Glomerular visceral epithelial cell (primary cell): Measurements from ENCODE around the gene TUBB3.

Experiments used
- DNase-seq: peaks from one replicate; pipeline ENCODE4 v3.0.0-alpha.2; 2016; ENCODE audit errors: extremely low spot score

TUBB3 gene

DNA sequence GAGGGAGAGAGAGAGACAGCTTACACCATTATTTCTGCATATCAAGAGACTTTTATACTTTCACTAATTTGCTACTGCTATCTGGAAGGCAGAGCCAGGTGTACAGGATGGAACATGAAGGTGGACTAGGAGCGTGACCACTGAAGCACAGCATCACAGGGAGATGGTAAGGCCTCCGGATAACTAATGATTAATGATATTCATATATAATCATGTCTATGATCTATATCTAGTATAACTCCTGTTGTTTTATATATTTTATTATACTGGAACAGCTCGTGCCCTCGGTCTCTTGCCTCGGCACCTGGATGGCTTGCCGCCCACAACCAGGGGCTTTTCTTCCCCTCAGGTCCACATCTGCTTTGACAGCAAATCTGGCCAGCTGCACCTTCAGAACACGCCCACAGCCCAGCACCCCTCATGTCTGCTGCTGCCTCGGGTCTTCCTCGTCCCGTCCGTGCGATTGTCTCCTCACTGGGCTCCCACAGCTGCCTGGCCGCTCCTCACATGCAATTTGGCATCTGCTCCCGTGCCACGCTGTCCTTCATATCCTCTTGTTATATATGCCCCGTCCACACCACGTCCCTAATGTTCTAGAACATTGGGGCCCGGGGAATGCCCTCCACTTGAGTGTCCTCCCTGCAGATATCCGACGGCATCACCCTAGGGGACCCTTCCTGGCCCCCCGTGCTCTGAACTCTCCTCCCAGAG is 15.2 kb downstream of the TUBB3 start:
- DNase-seq: no peak

DNA sequence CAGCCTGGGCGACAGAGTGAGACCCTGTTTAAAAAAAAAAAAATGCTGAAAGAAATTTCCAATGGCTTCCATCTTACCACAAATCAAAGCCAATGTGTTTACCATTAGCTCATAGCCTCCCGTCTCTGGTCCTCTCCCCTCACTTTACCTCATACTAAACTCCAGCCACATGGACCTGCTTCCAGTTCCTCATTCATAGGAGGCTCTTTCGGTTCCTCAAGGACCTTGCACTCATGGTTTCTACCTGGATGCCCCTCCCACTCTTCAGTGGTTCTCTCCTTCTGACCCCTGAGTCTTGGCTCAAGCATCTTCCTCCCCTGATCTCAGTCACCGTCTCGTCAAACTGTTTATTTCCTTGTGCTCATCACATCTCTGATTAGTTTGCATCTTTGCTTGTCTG is 21.6 kb downstream of the TUBB3 start:
- no peak for DNase-seq

DNA sequence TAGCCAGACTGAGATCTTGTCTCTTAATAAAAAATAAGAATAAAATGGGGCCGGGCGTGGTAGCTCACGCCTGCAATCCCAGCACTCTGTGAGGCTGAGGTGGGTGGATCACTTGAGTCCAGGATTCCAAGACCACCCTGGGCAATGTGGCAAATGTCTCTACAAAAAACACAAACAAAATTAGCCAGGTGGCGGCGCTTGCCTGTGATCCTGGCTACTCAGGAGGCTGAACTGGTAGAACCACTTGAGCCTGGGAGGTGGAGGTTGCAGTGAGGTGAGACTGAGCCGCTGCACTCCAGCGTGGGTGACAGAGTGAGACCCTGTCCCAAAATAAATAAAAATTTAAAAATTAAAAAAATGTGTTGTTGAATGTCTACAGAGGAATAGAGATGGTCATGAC is 22.5 kb downstream of the TUBB3 start:
- no peak for DNase-seq

DNA sequence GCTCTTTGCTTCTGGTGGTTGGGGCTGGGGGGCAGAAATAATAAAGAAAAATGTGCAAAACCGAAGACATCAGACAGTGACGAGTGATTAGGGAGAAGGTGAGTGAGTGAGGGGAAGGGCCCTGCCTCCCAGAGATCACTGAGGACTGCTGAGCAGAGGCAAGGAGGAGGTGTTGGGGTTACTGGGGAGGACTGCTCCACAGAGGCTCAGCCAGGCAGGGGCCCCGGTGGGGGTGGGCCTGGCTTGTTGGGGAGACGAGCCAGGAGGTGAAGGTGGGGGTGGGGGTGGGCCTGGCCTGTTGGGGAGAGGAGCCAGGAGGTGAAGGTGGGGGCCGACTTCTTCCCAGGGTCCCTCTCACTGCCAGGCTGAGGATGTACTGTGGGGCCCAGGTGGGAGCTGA is 23.4 kb downstream of the TUBB3 start:
- no peak for DNase-seq

DNA sequence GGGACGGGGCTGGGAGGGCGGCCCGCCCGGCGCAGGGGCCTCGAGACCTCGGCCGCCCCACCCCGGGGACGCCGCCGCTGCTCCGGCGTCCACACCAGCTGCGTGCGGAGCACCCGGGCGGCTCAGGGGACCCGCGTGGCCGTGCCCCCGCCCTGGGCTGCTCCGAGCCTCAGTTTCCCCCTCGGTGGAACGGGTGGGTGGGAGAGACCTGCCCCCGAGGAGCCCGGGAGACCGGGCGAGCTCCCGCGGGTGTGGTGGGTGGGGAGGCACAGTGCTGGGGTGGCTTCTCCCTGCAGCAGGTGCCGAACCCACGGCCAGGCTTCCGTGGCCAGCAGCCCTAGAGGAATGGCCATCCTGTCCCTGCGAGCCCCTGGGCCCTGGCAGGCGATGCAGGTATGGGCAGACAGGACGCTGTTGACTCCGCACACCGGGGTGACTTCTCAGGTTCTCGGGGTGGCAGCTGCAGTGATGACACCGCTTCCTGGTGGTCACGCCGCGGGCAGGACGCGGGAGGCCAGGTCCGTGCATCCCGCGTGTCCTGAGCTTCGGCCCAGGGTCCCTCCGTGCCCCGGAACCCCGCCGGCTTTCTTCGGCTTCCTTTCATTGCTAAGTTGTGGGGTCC is 26.1 kb downstream of the TUBB3 start:
- no peak for DNase-seq

DNA sequence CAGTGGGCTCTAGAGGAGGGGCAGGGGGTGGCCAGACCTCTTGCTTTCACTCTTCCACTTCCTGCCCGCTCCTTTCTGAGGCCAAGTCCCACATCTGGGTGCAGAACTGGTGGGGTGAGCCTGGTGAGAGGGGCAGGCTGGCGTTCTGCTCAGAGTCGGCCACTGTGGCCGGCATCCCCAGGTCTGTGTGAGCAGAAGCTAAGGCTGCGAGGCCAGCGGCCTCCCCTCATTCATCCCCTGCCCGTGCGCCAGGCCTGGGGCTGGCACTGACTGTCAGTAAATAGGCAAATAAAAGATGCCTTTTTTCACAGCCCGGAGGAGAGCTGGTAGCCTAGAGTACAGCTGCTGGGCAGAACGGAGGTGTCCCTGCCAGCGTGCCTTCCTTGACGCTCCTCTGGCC is 26.6 kb downstream of the TUBB3 start:
- no peak for DNase-seq

DNA sequence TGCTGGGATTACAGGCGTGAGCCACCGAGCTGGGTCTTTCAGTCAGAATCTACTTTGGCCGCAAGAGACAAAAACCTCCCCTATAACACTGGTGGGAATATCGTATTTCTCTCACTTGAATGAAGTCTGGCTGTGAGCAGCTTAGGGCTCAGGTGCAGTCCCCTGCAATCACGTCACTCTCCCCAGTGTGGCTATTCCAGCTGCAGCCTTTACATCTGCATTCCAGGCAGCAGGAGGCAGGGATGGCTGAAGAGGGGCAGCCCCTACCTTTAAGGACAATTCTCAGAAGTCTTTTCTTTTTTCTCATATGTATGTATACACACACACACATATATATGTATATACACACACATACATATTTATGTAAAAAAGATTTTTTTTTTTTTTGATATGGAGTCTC is 28.4 kb downstream of the TUBB3 start:
- no peak for DNase-seq

DNA sequence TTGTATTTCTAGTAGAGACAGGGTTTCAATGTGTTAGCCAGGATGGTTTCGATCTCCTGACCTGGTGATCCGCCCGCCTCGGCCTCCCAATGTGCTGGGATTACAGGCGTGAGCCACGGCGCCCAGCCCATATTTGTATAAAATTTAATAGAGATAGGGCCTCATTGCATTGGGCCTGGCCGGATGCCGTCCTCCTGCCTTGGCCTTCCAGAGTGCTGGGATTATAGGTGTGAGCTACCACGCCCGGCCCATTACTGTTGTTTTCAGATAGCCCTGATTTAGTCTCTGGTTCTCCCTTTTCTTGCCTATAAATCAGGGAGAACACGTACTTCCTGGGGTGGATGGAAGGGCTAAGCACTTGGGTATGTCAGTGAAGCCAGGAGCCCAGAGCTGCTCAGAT is 28.9 kb downstream of the TUBB3 start:
- no peak for DNase-seq

DNA sequence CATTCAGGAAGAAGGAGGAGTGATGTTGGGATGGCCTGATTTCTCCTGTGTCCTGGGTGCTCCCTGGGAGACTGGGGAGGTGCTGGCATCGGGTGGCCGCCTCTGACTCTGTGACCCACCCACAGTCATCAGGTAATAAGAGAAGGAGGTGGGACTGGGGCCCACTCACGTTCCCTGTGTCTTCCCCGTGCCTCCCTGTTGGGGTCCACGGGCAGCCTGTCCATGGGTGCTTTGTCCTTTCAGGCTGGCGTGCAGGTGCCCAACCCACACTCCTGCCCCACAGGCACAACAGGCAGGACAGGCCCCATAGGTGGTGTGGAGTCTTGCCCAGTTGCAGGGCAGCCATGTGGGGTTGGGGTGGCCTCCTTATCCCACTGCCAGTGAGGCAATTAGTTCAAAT is 29.4 kb downstream of the TUBB3 start:
- DNase-seq: no peak

DNA sequence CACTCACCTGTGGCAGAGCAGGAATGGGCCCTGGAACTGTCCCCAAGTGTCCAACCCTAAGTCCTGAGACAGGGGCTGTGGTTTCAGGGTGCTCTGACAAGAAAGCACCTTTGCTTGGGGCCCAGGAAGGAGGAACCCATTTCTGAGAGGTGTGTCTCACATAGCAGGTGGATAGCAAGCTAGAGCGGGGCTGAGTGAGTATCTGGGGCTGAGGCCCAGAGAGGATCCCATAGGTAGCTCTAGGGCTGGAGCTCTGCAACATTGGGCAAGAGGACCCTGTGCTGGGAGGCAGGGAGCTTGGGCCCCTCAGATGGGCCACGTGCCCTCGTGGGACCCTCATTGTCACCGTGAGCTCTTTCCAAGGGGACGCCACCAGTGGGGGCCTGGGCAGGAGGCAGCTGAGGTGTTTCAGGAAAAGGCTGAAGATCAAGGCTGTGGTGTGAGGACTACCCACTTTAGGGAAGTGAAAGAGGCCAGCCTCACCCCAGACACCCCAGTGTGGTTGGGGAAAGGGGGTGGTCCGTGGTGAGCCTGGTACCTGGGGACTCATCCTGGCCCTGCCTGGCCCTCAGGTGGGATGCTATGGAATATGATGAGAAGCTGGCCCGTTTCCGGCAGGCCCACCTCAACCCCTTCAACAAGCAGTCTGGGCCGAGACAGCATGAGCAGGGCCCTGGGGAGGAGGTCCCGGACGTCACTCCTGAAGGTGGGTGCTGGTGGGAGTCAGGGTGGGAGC is 30.7 kb downstream of the TUBB3 start:
- DNase-seq: no peak

DNA sequence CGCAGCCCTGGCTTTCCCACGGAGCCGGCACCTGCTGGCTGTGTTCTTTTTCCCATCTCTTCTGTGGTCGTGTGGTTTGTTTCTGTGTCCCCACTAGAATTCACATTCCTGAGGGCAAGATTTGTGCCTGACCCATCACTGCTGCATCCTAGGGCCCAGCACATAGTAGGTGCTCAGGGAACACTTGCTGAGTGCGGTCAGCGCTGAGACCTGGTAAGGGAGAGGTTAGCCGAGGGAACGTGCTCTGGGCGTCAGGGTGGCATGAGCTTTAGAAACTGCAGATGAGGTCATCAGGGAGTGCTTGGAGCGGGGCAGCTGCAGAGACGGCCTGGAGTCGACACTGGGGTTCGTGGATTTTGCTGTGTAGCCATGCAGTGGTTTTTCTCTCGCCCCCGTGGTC is 31.3 kb downstream of the TUBB3 start:
- no peak for DNase-seq

DNA sequence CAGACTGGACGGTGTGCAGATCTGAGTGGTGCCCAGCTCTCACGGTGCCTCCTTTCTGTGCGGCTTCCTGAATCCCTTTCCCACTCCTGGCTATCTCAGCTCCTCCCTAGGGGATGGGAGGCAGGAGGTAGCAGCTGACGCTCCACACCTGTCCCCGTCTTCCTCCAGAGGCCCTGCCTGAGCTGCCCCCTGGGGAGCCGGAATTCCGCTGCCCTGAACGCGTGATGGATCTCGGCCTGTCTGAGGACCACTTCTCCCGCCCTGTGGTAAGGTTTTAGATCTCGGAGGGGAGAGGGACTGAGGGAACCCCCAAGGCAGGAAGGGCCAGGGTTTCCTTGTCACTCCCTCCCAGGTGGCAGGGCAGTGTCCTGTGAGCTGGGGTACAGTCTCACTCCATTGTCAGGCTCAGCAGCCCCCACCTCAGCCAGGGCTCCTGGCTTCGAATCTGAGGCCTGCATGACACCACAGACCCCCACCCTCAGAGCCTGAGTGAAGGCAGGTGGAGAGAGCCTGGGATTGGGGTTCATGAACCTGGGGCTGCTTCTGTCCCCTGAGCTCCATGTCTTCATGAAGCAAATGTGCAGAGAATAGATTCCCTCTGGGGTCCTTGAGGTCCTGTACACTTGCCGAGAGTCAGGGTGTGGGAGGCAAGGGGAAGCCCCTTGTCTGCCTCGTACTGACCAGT is 32.0 kb downstream of the TUBB3 start:
- no peak for DNase-seq

DNA sequence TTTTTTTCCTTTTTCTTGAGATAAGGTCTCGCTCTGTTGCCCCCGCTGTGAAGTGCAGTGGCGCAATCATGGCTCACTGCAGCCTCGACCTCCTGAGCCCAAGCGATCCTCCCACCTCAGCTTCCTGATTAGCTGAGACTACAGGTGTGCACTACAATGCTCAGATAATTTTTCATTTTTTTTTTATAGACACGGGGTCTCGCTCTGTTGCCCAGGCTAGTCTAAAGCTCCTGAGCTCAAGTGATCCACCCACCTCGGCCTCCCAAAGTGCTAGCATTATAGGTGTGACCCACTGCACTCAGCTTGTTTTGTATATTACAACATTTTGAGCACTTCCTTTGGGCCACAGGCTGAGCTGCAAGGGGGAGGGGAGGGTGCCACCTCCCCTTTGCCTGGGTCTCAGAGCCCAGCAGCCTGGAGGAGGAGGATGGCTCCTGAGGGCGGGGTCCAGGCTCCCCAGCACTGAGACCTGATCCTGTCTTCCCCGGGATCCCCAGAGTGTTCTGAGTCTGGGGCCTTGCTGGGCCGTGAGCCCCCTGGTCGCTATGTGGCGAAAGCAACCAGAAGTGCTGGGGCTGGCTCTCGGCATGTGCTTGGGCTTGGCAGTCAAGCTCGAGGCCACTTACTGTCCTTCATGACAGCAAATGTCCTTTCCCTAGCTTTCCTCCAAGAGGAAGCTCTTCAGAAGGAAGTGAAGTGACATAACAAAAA is 33.5 kb downstream of the TUBB3 start:
- DNase-seq: no peak

DNA sequence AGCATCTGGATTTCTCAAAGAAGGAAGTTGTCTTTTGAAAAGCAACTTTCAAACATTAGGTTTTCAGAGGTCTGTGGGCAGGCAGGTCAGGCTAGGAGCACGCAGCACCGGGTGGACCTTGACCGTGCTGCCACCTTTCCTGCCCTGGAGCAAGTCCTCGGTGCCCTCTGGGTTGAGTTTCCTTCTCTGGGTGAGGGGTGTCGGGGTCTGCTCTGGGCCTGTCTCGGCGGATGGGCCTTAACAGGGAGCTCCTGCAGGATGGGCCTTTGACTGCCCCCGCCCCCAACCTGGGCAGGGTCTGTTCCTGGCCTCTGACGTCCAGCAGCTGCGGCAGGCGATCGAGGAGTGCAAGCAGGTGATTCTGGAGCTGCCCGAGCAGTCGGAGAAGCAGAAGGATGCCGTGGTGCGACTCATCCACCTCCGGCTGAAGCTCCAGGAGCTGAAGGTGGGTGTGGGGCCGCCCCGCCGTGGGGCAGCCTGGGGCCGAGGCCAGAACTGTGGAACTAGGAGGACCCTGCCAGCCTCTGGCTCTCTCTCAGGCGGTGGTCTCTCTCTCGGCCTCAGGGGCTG is 34.2 kb downstream of the TUBB3 start:
- DNase-seq: no peak

DNA sequence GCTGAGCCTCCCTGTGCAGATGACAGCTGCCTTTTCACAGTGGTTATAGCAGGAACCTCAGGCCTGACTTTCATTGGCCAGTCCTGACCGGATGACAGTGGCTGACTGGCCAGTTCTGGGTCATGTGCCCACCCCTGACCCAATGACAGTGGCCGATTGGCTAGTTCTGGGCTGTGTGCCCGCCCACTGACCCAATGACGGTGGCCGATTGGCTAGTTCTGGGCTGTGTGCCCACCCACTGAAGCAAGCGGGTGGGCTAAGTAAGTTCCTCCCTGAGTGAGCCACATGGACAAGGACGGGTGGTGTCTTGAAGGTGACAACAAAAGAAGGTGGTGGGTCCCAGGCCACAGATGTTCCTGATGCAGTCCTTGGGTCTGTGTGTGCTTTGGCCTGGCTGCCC is 34.9 kb downstream of the TUBB3 start:
- peak; percentile 30 for DNase-seq

DNA sequence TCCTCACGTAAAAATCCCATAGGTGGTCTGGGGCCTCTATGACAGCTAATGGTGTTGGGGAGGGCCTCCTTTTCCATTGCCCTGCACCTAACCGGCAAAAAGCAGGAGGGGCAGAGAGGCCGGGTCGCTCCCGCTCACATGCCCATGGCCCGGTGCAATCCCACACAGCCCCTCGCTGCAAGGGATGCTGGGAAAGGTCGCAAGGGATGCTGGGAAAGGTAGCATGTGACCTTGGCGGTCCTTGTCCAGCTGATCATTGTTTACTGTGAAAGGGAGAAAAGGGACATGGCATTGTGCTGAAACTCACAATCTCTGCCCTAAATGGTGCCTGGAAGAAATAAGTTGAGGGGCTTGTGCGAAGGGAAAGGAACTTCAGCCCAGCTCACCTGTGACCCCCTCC is 35.5 kb downstream of the TUBB3 start:
- no peak for DNase-seq

DNA sequence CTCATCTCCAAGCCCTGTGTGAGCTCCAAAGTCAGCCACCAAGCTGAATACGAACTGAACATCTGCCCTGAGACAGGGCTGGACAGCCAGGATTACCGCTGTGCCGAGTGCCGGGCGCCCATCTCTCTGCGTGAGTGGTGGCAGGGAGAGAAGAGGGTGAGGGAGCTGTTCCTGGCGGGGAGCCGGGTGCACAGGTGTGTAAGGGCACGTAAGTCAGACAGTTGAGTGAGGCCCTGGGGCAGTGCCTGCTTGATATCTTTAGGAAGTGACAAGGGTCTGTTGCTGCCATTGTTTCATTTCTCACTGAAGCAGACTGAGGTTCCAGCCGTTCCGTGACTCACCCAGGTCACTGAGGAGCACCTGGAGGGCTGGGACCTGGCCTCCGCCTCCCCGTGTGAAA is 37.8 kb downstream of the TUBB3 start:
- no peak for DNase-seq

DNA sequence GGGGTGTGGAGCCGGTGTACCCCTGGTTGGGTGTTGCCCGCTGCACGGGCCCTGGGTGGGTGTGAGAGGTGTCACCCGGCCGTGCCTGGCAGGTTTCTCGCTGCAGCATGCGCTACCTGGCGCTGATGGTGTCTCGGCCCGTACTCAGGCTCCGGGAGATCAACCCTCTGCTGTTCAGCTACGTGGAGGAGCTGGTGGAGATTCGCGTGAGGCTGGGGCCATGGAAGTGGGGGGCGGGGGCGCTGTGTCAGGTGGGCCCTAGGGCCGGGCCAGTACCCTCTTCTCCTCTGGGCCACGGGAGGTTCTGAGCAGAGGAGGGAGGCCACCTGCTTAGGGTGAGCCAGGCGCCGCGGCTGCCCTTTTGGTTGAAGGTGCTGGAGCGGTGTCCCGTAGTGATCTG is 38.8 kb downstream of the TUBB3 start:
- DNase-seq: no peak

DNA sequence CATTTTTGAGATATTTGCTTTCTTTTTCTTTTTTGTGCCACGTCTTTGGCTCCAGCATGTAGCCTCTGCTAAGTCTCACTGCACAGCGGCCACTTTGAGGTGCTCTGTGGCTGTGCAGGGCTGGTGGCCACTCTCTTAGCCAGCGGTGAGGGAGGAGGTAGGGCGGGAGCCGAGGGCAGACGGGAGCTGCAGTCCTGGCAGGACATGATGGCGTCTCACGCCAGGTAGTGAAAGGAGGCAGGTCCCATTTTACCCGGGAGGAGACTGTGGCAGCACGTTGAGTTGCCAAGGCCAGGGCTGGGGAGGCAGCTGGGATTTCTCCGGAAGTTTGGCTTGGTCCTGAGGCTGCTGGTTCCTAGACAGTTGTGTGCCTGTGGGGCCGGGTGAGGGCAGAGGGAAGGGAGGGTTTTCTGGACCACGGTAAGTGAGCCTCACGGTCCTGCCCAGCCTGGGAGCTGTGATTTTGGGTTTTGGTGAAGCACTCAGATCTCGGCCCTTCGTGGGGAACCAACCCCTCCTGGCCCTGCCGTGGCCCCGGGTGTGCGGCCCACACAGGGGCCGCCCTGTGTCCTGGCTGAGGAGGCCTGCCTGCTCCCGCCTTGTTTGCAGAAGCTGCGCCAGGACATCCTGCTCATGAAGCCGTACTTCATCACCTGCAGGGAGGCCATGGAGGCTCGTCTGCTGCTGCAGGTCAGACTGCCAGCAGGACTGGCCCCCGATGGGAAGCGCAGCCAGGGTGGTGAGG is 39.8 kb downstream of the TUBB3 start:
- no peak for DNase-seq

DNA sequence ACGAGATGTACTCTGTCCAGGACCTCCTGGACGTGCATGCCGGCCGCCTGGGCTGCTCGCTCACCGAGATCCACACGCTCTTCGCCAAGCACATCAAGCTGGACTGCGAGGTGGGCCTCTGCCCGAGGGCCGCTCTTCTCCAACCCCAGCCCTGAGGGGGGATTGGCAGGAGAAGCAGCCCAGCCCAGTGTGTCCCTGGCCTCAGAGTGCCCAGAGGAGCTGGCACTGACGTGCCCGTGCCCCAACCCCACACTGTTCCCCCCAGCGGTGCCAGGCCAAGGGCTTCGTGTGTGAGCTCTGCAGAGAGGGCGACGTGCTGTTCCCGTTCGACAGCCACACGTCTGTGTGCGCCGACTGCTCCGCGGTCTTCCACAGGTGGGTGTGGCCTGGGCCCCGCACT is 41.1 kb downstream of the TUBB3 start:
- DNase-seq: no peak
